ENCODE results near the gene RYR2.

Gene RYR2

GRCh38 chr1:237473854-237474253, 431.9 kb downstream of the RYR2 start:
- no peaks in the 10 kb centered on the region for H3K9me2 ChIP-seq (ENCODE audit: low read depth, low read length)
- H3F3A ChIP-seq (ENCODE audit: insufficient read depth, low read length): no peaks in the 10 kb centered on the region
- H3K79me2 ChIP-seq (ENCODE audit: insufficient read depth, low read length): no peaks in the 10 kb centered on the region
- H4K20me1 ChIP-seq (ENCODE audit: insufficient read depth, low read length): no peaks in the 10 kb centered on the region
- no peaks in the 10 kb centered on the region for H3K27me3 ChIP-seq (ENCODE audit: insufficient read depth, low read length)
- TF ChIP-seq CTCF (IDR thresholded peaks at IDR 0.05; ENCODE audit: low read length): no peak
- TF ChIP-seq EZH2 (IDR thresholded peaks at IDR 0.05; ENCODE audit: borderline replicate concordance, low read length): no peak
- no peak overlapping the region for H3K4me2 ChIP-seq (ENCODE audit: low read length)
- H3K36me3 ChIP-seq (ENCODE audit: insufficient read depth, low read length): no peaks in the 10 kb centered on the region
- H3K9me3 ChIP-seq (ENCODE audit: low read length): no peaks in the 10 kb centered on the region
- H3K4me3 ChIP-seq (ENCODE audit: low read depth, low read length, poor library complexity, severe bottlenecking): no peak overlapping the region
- no peak overlapping the region for H3K9ac ChIP-seq (ENCODE audit: low read length)
- H3K27ac ChIP-seq (ENCODE audit: low read depth, low read length, poor library complexity, severe bottlenecking): no peak overlapping the region
- H3K4me1 ChIP-seq (ENCODE audit: insufficient read depth, low read length, severe bottlenecking): no peaks in the 10 kb centered on the region
- no peak overlapping the region for H2AFZ ChIP-seq (ENCODE audit: low read length)

- Histone ChIP-seq H3F3A (ENCODE audit: insufficient read depth, low read length) (no peaks in the 10 kb centered on the region), H4K20me1 (ENCODE audit: insufficient read depth, low read length) (no peaks in the 10 kb centered on the region), H3K4me2 (ENCODE audit: low read length) (no peak overlapping the region), H3K4me1 (ENCODE audit: insufficient read depth, low read length, severe bottlenecking) (no peaks in the 10 kb centered on the region), H2AFZ (ENCODE audit: low read length) (no peak overlapping the region), H3K9me2 (ENCODE audit: low read depth, low read length) (no peaks in the 10 kb centered on the region), H3K4me3 (ENCODE audit: low read depth, low read length, poor library complexity, severe bottlenecking) (no peak overlapping the region), H3K9me3 (ENCODE audit: low read length) (no peaks in the 10 kb centered on the region), H3K79me2 (ENCODE audit: insufficient read depth, low read length) (no peaks in the 10 kb centered on the region), H3K27me3 (ENCODE audit: insufficient read depth, low read length) (no peaks in the 10 kb centered on the region), H3K9ac (ENCODE audit: low read length) (no peak overlapping the region), H3K36me3 (ENCODE audit: insufficient read depth, low read length) (no peaks in the 10 kb centered on the region), H3K27ac (ENCODE audit: low read depth, low read length, poor library complexity, severe bottlenecking) (no peak overlapping the region)
- TF ChIP-seq EZH2 (IDR thresholded peaks at IDR 0.05; ENCODE audit: borderline replicate concordance, low read length) (no peak), CTCF (IDR thresholded peaks at IDR 0.05; ENCODE audit: low read length) (no peak)
Observed at GRCh38 chr1:237478082-237478481, 436.1 kb downstream of the RYR2 start.

- no peak overlapping the region for H3K4me2 ChIP-seq (ENCODE audit: low read length)
- H3F3A ChIP-seq (ENCODE audit: insufficient read depth, low read length): no peaks in the 10 kb centered on the region
- no peak overlapping the region for H2AFZ ChIP-seq (ENCODE audit: low read length)
- H3K4me1 ChIP-seq (ENCODE audit: insufficient read depth, low read length, severe bottlenecking): no peaks in the 10 kb centered on the region
- no peaks in the 10 kb centered on the region for H3K9me2 ChIP-seq (ENCODE audit: low read depth, low read length)
- H3K27me3 ChIP-seq (ENCODE audit: insufficient read depth, low read length): no peaks in the 10 kb centered on the region
- no peak overlapping the region for H3K27ac ChIP-seq (ENCODE audit: low read depth, low read length, poor library complexity, severe bottlenecking)
- H3K79me2 ChIP-seq (ENCODE audit: insufficient read depth, low read length): no peaks in the 10 kb centered on the region
- TF ChIP-seq CTCF (IDR thresholded peaks at IDR 0.05; ENCODE audit: low read length) (no peak), EZH2 (IDR thresholded peaks at IDR 0.05; ENCODE audit: borderline replicate concordance, low read length) (no peak)
- H3K9me3 ChIP-seq (ENCODE audit: low read length): no peaks in the 10 kb centered on the region
- H4K20me1 ChIP-seq (ENCODE audit: insufficient read depth, low read length): no peaks in the 10 kb centered on the region
- no peak overlapping the region for H3K4me3 ChIP-seq (ENCODE audit: low read depth, low read length, poor library complexity, severe bottlenecking)
- H3K36me3 ChIP-seq (ENCODE audit: insufficient read depth, low read length): no peaks in the 10 kb centered on the region
- no peak overlapping the region for H3K9ac ChIP-seq (ENCODE audit: low read length)
Observed at GRCh38 chr1:237478842-237479241, 436.9 kb downstream of the RYR2 start.
